ENCODE results near the gene CHST3.

The CHST3 gene

DNA sequence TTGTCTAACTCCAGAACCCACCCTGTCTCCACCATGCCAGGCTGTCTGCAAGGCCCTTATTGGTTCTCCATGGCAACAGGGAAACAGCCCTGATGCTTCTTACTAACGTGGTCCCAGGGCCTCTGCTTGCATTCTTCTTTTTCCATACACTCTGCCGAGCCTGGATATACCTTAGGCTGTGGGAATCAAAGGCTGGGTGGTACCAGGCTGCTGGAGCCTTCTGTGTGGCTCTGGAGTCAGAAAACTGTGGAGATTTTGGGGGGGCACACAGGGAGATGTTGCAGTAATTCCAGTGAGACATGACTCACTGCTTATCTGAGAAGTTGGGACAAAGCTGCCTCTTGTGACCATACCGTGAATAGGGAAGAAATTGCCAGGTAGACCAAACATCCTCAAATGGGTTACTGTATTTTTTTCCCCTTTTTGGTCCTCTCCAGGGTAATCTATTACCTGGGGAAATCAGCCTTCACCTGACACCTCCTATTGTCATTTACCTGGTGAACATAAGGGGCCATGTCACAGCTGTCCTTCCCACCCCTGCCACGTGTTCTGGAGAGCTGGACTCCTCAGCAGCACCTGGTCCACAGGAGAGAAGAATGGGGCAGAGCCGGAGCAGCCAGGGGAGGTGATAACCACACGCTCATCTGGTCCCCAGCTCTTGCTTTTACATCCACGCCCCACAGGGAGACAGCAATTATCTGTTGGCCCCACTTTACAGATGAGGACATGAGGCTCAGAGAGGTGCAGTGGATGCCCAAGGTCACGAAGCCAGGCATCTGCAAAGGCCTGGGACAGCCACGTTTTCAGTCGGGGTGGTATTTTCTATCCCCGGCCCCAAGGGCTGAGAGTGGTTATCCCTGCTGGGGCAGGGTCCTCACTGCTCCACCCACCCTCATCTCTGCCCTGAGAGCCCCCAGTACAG lies 4.6 kb downstream of the CHST3 start:
- H3K4me3 ChIP-seq (ENCODE audit: control insufficient read depth, low read depth, low read length) = no peak overlapping the region
- TF ChIP-seq, protein P1, sequence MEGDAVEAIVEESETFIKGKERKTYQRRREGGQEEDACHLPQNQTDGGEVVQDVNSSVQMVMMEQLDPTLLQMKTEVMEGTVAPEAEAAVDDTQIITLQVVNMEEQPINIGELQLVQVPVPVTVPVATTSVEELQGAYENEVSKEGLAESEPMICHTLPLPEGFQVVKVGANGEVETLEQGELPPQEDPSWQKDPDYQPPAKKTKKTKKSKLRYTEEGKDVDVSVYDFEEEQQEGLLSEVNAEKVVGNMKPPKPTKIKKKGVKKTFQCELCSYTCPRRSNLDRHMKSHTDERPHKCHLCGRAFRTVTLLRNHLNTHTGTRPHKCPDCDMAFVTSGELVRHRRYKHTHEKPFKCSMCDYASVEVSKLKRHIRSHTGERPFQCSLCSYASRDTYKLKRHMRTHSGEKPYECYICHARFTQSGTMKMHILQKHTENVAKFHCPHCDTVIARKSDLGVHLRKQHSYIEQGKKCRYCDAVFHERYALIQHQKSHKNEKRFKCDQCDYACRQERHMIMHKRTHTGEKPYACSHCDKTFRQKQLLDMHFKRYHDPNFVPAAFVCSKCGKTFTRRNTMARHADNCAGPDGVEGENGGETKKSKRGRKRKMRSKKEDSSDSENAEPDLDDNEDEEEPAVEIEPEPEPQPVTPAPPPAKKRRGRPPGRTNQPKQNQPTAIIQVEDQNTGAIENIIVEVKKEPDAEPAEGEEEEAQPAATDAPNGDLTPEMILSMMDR (conservative IDR thresholded peaks at IDR 0.05; ENCODE audit: control insufficient read depth, insufficient read depth, low read depth, low read length) = no peak

DNA sequence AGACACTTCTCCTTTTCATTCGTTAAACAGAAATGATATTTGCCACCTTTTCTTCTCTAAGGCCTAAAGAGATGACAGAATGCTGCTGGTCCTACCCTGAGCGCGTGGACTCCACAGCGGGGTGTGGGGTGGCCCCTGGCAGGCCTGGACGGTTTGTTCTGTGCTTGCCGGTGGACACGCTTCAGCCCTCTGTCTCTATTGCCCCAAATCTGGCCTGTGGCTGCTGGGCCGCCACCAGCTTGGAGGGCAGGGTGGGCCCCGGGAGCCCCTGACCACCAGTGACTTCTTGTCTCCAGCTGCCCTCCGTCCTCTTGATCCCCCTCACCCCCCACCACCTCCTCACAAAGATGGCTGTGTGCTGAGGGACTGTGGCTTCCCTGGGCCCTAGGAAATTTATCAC lies 5.7 kb downstream of the CHST3 start:
- DNase-seq (ENCODE audit: low read depth) = no peak
- H3K4me3 ChIP-seq (ENCODE audit: control insufficient read depth, low read depth, low read length) = no peak overlapping the region
- TF ChIP-seq, protein P1 (conservative IDR thresholded peaks at IDR 0.05; ENCODE audit: control insufficient read depth, insufficient read depth, low read depth, low read length) = no peak

More for the DNA sequence above, 4.6 kb downstream of the CHST3 start:
- DNase-seq (ENCODE audit: low read depth) = no peak

DNA sequence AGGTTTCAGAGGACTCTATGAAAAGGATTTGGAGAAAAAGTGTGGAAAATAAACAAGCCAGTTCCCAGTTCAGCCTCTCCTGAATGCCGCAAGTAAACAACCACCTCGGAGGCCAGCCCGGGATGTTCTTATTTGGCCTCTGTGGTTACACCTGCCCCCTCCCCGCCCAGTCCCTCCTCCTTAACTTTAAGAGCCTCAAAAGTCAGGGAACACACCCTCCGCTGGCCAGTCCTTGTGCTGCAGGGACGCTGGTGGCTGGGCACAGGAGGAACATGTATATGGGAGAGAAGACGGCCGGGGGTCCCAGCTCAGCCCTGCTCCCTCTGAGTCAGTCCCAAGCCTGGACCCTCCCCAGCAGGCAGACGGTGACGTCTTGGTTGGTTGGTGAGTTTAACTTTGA lies 6.1 kb downstream of the CHST3 start:
- no peak overlapping the region for H3K4me3 ChIP-seq (ENCODE audit: control insufficient read depth, low read depth, low read length)
- DNase-seq (ENCODE audit: low read depth) = no peak
- TF ChIP-seq, protein P1 (conservative IDR thresholded peaks at IDR 0.05; ENCODE audit: control insufficient read depth, insufficient read depth, low read depth, low read length) = peak; percentile 18

DNA sequence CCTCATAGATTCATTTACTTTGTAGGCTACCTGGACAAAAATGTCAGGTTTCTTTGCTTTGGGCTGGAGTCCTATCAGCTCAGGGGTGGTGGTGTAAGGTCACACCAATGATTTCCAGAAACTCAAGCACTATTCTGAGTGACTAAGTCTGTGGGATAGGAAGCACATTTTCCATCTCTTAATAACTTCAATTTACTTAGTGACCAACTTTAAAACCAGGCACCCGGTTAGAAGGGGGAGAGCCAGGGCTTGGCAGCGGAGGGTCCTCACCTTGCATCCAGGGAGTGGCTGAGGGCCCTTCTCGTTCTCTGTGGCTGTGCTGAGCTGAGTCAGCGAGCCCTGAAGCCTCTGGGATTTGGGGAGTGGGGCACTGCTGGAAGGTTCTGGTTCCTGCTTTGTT lies 6.7 kb downstream of the CHST3 start:
- no peak overlapping the region for H3K4me3 ChIP-seq (ENCODE audit: control insufficient read depth, low read depth, low read length)
- TF ChIP-seq, protein P1 (conservative IDR thresholded peaks at IDR 0.05; ENCODE audit: control insufficient read depth, insufficient read depth, low read depth, low read length) = no peak
- DNase-seq (ENCODE audit: low read depth) = no peak

DNA sequence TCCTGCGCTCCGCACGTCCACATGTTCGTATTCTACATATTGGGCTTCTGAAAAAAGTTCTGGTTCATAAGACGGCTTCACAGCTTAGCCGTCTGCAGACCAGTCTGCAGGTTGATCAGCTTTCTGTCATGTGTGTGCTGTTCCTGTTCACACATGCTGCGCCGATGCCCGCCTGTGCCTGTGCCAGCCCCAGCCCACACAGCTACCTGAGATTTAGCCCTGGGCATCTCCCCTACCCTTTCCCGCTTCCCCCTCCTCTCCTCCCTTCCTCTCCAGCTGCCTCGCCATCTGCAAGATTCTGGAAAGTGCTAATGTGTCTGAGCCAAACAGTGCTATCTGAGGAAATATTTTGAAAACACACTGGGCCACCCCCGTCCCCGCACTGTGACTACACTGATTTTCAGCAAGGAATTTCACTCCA lies 7.1 kb downstream of the CHST3 start:
- H3K4me3 ChIP-seq (ENCODE audit: control insufficient read depth, low read depth, low read length) = no peak overlapping the region
- TF ChIP-seq, protein P1 (conservative IDR thresholded peaks at IDR 0.05; ENCODE audit: control insufficient read depth, insufficient read depth, low read depth, low read length) = no peak

DNA sequence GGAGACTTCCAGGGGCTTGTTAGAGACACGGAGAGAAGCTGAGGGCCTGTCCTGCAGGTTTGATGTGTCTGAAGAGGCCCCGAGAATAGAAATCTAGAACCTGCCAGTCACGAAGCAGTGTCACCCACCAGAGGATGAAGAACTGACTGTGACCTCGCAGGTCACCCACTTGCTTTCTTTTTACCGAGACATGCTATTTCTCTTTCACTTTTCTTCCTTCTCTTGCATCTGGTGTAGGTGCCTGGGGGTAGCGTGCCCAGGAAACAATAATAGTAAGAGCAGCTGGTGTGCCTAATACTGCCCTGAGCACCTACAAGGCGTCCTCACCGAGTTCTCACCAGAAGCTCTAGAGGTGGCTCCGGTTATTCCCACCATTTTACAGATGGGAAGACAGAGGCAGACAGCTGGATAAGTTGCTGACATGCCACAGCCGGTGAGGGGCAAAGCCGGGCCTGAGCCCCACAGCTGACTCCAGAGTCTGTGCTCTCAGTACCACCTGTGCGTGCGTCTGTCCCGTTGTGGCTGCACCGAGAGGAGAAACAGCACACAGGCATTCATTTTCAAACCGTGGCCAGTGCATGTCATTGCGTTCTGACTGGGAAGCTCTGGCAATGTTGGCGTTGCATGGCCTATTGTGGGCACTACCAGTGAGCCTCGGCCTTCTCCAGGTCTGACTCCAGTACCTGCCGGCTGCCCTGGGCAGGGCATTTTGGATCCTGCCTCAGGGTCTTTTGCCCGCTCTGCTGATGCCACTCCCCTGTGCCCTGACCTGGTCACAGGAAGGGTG lies 7.8 kb downstream of the CHST3 start:
- no peak overlapping the region for H3K4me3 ChIP-seq (ENCODE audit: control insufficient read depth, low read depth, low read length)
- TF ChIP-seq, protein P1 (conservative IDR thresholded peaks at IDR 0.05; ENCODE audit: control insufficient read depth, insufficient read depth, low read depth, low read length) = no peak
- no peak for DNase-seq (ENCODE audit: low read depth)

More for the DNA sequence above, 7.1 kb downstream of the CHST3 start:
- DNase-seq (ENCODE audit: low read depth) = no peak
